Esophagus muscularis mucosa (tissue), 4 donors: Measurements from ENCODE around the gene CCNE1.

Source experiments
- EP300 ChIP-seq: sonication (generic); formaldehyde crosslinking; IDR thresholded peaks from one replicate; pipeline ENCODE4 v1.6.1; 2017; ENCODE audit warnings: antibody characterized with exemption
- POLR2A ChIP-seq: fragments of 450-650 bp; IDR thresholded peaks from one replicate; pipeline ENCODE4 v1.6.1; 2017; ENCODE audit warnings: antibody characterized with exemption, moderate library complexity, mild to moderate bottlenecking, low read depth
- POLR2AphosphoS5 ChIP-seq, 2 donors: sonication (generic); formaldehyde crosslinking; IDR thresholded peaks; one replicate each; pipeline ENCODE4 v1.6.1; 2017; ENCODE audit warnings: antibody characterized with exemption in 2 of 2
- TF ChIP-seq, protein P1 (sequence below), 3 experiments: fragments of 200-600 bp in 2 of 3; fragments of 450-650 bp in 1 of 3; sonication (generic) in 2 of 3; IDR thresholded peaks; one replicate each; pipeline ENCODE4 v1.5.1; 2017 to 2019; ENCODE audit warnings: antibody characterized with exemption in 3 of 3, mild to moderate bottlenecking in 2 of 3, moderate library complexity in 1 of 3

GRCh38 chr19:29764361-29764760 is 47.4 kb upstream of the CCNE1 start:
- TF ChIP-seq, protein P1, sequence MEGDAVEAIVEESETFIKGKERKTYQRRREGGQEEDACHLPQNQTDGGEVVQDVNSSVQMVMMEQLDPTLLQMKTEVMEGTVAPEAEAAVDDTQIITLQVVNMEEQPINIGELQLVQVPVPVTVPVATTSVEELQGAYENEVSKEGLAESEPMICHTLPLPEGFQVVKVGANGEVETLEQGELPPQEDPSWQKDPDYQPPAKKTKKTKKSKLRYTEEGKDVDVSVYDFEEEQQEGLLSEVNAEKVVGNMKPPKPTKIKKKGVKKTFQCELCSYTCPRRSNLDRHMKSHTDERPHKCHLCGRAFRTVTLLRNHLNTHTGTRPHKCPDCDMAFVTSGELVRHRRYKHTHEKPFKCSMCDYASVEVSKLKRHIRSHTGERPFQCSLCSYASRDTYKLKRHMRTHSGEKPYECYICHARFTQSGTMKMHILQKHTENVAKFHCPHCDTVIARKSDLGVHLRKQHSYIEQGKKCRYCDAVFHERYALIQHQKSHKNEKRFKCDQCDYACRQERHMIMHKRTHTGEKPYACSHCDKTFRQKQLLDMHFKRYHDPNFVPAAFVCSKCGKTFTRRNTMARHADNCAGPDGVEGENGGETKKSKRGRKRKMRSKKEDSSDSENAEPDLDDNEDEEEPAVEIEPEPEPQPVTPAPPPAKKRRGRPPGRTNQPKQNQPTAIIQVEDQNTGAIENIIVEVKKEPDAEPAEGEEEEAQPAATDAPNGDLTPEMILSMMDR (IDR thresholded peaks at IDR 0.05): no peak
- TF ChIP-seq POLR2A (no peak), POLR2AphosphoS5 (IDR thresholded peaks at IDR 0.05) (no peak), EP300 (no peak)
